Liver (tissue), 9 donors: ENCODE results near the gene OXCT1. TPM values are rescaled to one million over a fixed set of nuclear protein-coding genes. Genes with fewer than 3 reads are reported as not detected.

ENCODE experiments used
- DNase-seq: peaks from one replicate; pipeline ENCODE4 v3.0.0-alpha.2; 2017; ENCODE audit warnings: low spot score
- H3K27ac ChIP-seq, 2 donors: one replicate each; pipeline ENCODE4 v1.7.0; 2013; ENCODE audit warnings: inconsistent platforms in 2 of 2, low read length in 2 of 2, control low read depth in 1 of 2, low read depth in 1 of 2, mild to moderate bottlenecking in 1 of 2
- H3K27me3 ChIP-seq, 4 donors: one replicate each; pipeline versions ENCODE4 v1.6.1 to v1.7.0; 2013; ENCODE audit warnings: low read length in 3 of 4, inconsistent platforms in 1 of 4, mild to moderate bottlenecking in 1 of 4, moderate library complexity in 1 of 4; ENCODE audit not compliant: control insufficient read depth in 4 of 4, insufficient read depth in 4 of 4
- H3K36me3 ChIP-seq, 4 donors: one replicate each; pipeline versions ENCODE4 v1.6.1 to v1.7.0; 2013; ENCODE audit warnings: low read length in 3 of 4, mild to moderate bottlenecking in 3 of 4, low read depth in 1 of 4, moderate library complexity in 1 of 4; ENCODE audit not compliant: control insufficient read depth in 4 of 4, insufficient read depth in 3 of 4
- H3K4me1 ChIP-seq, 4 donors: one replicate each; pipeline versions ENCODE4 v1.6.1 to v1.7.0; 2013; ENCODE audit warnings: low read length in 3 of 4, mild to moderate bottlenecking in 3 of 4, moderate library complexity in 1 of 4; ENCODE audit not compliant: control insufficient read depth in 4 of 4, insufficient read depth in 4 of 4
- H3K4me3 ChIP-seq, 3 donors: one replicate each; pipeline versions ENCODE4 v1.6.1 to v1.7.0; 2013; ENCODE audit warnings: low read length in 3 of 3, control low read depth in 1 of 3, low read depth in 1 of 3, mild to moderate bottlenecking in 1 of 3
- H3K9ac ChIP-seq, 2 donors: one replicate each; pipeline ENCODE4 v1.7.0; 2013; ENCODE audit warnings: low read length in 2 of 2, mild to moderate bottlenecking in 2 of 2, moderate library complexity in 2 of 2, control low read depth in 1 of 2, low read depth in 1 of 2
- H3K9me3 ChIP-seq, 4 donors: one replicate each; pipeline versions ENCODE4 v1.6.1 to v1.7.0; 2013; ENCODE audit warnings: low read length in 3 of 4; ENCODE audit not compliant: control insufficient read depth in 4 of 4
- EGR1 ChIP-seq, 2 donors: IDR thresholded peaks; 2 replicates each; pipeline ENCODE4 v1.6.1; 2016 to 2018; ENCODE audit warnings: antibody characterized with exemption in 2 of 2, low read depth in 2 of 2
- FOXA1 ChIP-seq: IDR thresholded peaks from 2 replicates; pipeline ENCODE4 v1.6.1; 2016; ENCODE audit warnings: antibody characterized with exemption
- FOXA2 ChIP-seq: IDR thresholded peaks from 2 replicates; pipeline ENCODE4 v1.6.1; 2016; ENCODE audit warnings: antibody characterized with exemption
- GABPA ChIP-seq, 2 donors: IDR thresholded peaks in 1 of 2; conservative IDR thresholded peaks in 1 of 2; 2 replicates each; pipeline ENCODE4 v1.6.1; 2016; ENCODE audit warnings: antibody characterized with exemption in 2 of 2, mild to moderate bottlenecking in 1 of 2, moderate library complexity in 1 of 2
- HNF4A ChIP-seq, 2 donors: conservative IDR thresholded peaks; 2 replicates each; pipeline ENCODE4 v1.6.1; 2016; ENCODE audit warnings: antibody characterized with exemption in 2 of 2, mild to moderate bottlenecking in 2 of 2
- HNF4G ChIP-seq: IDR thresholded peaks from 2 replicates; pipeline ENCODE4 v1.6.1; 2016; ENCODE audit warnings: antibody characterized with exemption
- JUND ChIP-seq, 2 donors: IDR thresholded peaks; 2 replicates each; pipeline ENCODE4 v1.6.1; 2016; ENCODE audit warnings: antibody characterized with exemption in 2 of 2
- NR2F2 ChIP-seq: IDR thresholded peaks from 2 replicates; pipeline ENCODE4 v1.6.1; 2016; ENCODE audit warnings: antibody characterized with exemption
- RAD21 ChIP-seq, 2 donors: IDR thresholded peaks; 2 replicates each; pipeline ENCODE4 v1.6.1; 2016; ENCODE audit warnings: antibody characterized with exemption in 2 of 2, mild to moderate bottlenecking in 2 of 2
- SP1 ChIP-seq: IDR thresholded peaks from 2 replicates; pipeline ENCODE4 v1.6.1; 2018; ENCODE audit warnings: antibody characterized with exemption, mild to moderate bottlenecking
- YY1 ChIP-seq: IDR thresholded peaks from 2 replicates; pipeline ENCODE4 v1.6.1; 2016; ENCODE audit warnings: antibody characterized with exemption, mild to moderate bottlenecking
- WGBS: extraction: QIAGEN DNeasy Blood & Tissue Kit; methylation state at CpG from one replicate; pipeline ENCODE4 v1.1.7; 2013; 5-methylcytosine and 5-hydroxymethylcytosine counted together
- polyA plus RNA-seq, 2 donors: library from polyadenylated mRNA; stranded (reverse) in 1 of 2; unstranded in 1 of 2; fragments of 200-250 nt in 1 of 2; fragments of >200 nt in 1 of 2; fragmentation: Nextera tagmentation in 1 of 2; extraction: Ambion mirVana in 1 of 2; gene quantifications; one replicate each; pipeline versions ENCODE4 v1.2.1 to v1.2.3, GENCODE V29; 2013 to 2015
- total RNA-seq, 2 donors: library from RNA; depleted of rRNA; stranded (reverse); fragments of >200 nt; gene quantifications; one replicate each; pipeline ENCODE4 v1.2.3, GENCODE V29; 2014
- TF ChIP-seq, protein P1 (sequence below): IDR thresholded peaks from 2 replicates; pipeline ENCODE4 v1.6.1; 2016; ENCODE audit warnings: antibody characterized with exemption
- TF ChIP-seq, protein P2 (sequence below): fragments of 150-350 bp; IDR thresholded peaks from 2 replicates; pipeline ENCODE4 v1.5.1; 2017; ENCODE audit warnings: improper control_type of control experiment, low read depth, low read length; ENCODE audit not compliant: missing input control
- TF ChIP-seq, protein P3 (sequence below): IDR thresholded peaks from 2 replicates; pipeline ENCODE4 v1.6.1; 2016; ENCODE audit warnings: antibody characterized with exemption
- TF ChIP-seq, protein P4 (sequence below): IDR thresholded peaks from 2 replicates; pipeline ENCODE4 v1.6.1; 2016; ENCODE audit warnings: antibody characterized with exemption
- TF ChIP-seq, protein P5 (sequence below): IDR thresholded peaks from 2 replicates; pipeline ENCODE4 v1.6.1; 2016; ENCODE audit warnings: antibody characterized with exemption, mild to moderate bottlenecking
- donor health status: healthy.
- donor health status: healthy.
- donor health status: healthy.
- donor health status: healthy.
- donor health status: healthy.

Gene OXCT1
- total and polyA plus RNA-seq, 4 donors, result 0.72 to 10.7 (median 1.1) TPM

DNA sequence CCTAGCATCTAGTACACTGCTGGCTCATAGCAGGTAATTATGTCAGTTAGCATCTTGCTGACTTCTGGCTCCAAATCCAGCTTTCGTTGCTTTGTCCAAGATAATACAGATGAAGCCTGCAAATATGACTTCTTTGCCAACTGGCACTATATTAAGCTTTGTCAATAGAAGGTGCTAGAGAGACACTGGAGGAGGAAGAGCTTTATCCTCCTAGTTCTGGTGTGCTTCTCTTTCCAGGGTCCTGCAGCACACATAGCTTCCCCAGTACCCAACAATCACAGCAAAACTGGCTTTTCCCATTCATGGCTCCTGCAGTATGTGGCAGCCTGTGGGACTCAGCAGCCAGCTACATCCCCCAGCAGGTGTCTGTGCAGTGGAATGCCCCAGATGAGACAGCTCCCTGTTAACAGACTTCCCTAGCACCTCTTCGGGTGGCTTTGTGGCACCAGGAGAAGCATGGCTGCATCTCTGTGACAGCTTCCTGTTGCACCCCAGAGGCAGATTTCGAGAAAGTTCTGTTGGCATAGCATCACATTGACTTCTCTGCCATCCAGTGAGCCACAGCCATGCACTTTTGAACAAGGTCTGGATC is 147.8 kb downstream of the OXCT1 start (continued):
- TF ChIP-seq HNF4A (conservative IDR thresholded peaks at IDR 0.05), result no peak
- no peak for TF ChIP-seq FOXA2
- TF ChIP-seq EGR1 (IDR thresholded peaks at IDR 0.05; ENCODE audit: low read depth in 2 of 2), result no peak
- TF ChIP-seq FOXA1, result no peak
- TF ChIP-seq, protein P1, sequence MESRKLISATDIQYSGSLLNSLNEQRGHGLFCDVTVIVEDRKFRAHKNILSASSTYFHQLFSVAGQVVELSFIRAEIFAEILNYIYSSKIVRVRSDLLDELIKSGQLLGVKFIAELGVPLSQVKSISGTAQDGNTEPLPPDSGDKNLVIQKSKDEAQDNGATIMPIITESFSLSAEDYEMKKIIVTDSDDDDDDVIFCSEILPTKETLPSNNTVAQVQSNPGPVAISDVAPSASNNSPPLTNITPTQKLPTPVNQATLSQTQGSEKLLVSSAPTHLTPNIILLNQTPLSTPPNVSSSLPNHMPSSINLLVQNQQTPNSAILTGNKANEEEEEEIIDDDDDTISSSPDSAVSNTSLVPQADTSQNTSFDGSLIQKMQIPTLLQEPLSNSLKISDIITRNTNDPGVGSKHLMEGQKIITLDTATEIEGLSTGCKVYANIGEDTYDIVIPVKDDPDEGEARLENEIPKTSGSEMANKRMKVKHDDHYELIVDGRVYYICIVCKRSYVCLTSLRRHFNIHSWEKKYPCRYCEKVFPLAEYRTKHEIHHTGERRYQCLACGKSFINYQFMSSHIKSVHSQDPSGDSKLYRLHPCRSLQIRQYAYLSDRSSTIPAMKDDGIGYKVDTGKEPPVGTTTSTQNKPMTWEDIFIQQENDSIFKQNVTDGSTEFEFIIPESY, result no peak
- no peak for TF ChIP-seq SP1
- no peak for TF ChIP-seq HNF4G

DNA sequence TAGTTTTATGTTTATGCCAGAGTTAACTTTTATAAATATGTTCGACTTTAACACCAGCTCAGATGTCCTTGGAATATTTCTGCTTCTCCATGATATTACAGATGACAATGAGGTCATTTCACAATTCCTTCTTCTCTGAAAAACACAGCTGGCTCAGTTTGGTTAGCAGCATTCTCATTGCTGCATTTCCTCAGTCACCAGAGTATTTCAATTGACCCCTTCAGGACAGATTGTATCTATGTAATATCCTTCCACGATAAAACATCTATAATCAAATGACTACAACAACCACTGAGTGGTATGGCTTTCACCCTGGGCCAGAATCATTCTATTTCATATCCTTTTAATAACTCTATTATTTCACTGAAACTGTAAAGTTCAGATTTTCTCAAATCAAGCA is 148.7 kb downstream of the OXCT1 start:
- Histone ChIP-seq H3K4me1 (no peaks in the 10 kb centered on the region), H3K9ac (no peak overlapping the region), H3K9me3 (peaks cover 0 to 3% (median 0%) of the 10 kb centered on the region in 4 donors), H3K4me3 (no peak overlapping the region), H3K36me3 (no peaks in the 10 kb centered on the region), H3K27me3 (no peaks in the 10 kb centered on the region), H3K27ac (no peak overlapping the region)
- no peak for DNase-seq
- no peak for TF ChIP-seq GABPA (IDR thresholded peaks at IDR 0.05 in 1 of 2, conservative IDR thresholded peaks at IDR 0.05 in 1 of 2)
- TF ChIP-seq, protein P2, sequence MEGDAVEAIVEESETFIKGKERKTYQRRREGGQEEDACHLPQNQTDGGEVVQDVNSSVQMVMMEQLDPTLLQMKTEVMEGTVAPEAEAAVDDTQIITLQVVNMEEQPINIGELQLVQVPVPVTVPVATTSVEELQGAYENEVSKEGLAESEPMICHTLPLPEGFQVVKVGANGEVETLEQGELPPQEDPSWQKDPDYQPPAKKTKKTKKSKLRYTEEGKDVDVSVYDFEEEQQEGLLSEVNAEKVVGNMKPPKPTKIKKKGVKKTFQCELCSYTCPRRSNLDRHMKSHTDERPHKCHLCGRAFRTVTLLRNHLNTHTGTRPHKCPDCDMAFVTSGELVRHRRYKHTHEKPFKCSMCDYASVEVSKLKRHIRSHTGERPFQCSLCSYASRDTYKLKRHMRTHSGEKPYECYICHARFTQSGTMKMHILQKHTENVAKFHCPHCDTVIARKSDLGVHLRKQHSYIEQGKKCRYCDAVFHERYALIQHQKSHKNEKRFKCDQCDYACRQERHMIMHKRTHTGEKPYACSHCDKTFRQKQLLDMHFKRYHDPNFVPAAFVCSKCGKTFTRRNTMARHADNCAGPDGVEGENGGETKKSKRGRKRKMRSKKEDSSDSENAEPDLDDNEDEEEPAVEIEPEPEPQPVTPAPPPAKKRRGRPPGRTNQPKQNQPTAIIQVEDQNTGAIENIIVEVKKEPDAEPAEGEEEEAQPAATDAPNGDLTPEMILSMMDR, result no peak
- TF ChIP-seq RAD21 (IDR thresholded peaks at IDR 0.05), result no peak
- TF ChIP-seq FOXA1, result no peak
- TF ChIP-seq, protein P3, sequence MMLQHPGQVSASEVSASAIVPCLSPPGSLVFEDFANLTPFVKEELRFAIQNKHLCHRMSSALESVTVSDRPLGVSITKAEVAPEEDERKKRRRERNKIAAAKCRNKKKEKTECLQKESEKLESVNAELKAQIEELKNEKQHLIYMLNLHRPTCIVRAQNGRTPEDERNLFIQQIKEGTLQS, result no peak
- no peak for TF ChIP-seq EGR1 (IDR thresholded peaks at IDR 0.05; ENCODE audit: low read depth in 2 of 2)
- TF ChIP-seq NR2F2, result no peak
- 70% methylated on average over 2 of the region's 2 CpGs for WGBS

DNA sequence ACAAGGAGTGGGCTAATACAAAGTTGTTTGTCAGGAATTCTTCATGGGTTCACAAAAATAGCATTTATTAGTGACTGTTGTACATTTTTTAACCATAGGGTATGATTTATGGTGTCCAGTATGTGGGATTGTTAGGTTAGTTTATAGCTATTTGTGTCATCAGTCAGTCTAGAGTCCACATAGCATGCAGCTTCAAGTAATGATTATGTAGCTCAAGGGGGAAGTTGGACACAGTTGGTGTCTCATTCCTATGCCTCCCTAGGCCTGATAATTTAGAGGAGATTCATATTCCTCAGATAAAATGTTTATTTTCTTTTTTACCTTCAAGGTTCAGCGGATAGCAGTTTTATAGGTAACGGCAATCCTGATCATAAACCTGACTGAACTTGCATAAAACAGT is 153.8 kb downstream of the OXCT1 start:
- 94% methylated on average over 2 of the region's 2 CpGs for WGBS
- no peak for DNase-seq
- H3K9ac ChIP-seq, result no peak overlapping the region
- H3K4me1 ChIP-seq, result no peaks in the 10 kb centered on the region
- no peaks in the 10 kb centered on the region for H3K27me3 ChIP-seq
- no peak overlapping the region for H3K27ac ChIP-seq
- no peak overlapping the region for H3K4me3 ChIP-seq
- H3K9me3 ChIP-seq, result peaks cover 0 to 3% (median 1%) of the 10 kb centered on the region in 4 donors
- H3K36me3 ChIP-seq, result no peaks in the 10 kb centered on the region
- no peak for TF ChIP-seq EGR1 (IDR thresholded peaks at IDR 0.05; ENCODE audit: low read depth in 2 of 2)
- TF ChIP-seq JUND (IDR thresholded peaks at IDR 0.05), result no peak
- no peak for TF ChIP-seq SP1
- TF ChIP-seq GABPA (IDR thresholded peaks at IDR 0.05 in 1 of 2, conservative IDR thresholded peaks at IDR 0.05 in 1 of 2), result no peak
- TF ChIP-seq, protein P4, sequence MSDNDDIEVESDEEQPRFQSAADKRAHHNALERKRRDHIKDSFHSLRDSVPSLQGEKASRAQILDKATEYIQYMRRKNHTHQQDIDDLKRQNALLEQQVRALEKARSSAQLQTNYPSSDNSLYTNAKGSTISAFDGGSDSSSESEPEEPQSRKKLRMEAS, result no peak
- TF ChIP-seq HNF4A (conservative IDR thresholded peaks at IDR 0.05), result no peak
- no peak for TF ChIP-seq YY1
- TF ChIP-seq, protein P2, result no peak
- TF ChIP-seq, protein P1, result no peak
- TF ChIP-seq, protein P5, sequence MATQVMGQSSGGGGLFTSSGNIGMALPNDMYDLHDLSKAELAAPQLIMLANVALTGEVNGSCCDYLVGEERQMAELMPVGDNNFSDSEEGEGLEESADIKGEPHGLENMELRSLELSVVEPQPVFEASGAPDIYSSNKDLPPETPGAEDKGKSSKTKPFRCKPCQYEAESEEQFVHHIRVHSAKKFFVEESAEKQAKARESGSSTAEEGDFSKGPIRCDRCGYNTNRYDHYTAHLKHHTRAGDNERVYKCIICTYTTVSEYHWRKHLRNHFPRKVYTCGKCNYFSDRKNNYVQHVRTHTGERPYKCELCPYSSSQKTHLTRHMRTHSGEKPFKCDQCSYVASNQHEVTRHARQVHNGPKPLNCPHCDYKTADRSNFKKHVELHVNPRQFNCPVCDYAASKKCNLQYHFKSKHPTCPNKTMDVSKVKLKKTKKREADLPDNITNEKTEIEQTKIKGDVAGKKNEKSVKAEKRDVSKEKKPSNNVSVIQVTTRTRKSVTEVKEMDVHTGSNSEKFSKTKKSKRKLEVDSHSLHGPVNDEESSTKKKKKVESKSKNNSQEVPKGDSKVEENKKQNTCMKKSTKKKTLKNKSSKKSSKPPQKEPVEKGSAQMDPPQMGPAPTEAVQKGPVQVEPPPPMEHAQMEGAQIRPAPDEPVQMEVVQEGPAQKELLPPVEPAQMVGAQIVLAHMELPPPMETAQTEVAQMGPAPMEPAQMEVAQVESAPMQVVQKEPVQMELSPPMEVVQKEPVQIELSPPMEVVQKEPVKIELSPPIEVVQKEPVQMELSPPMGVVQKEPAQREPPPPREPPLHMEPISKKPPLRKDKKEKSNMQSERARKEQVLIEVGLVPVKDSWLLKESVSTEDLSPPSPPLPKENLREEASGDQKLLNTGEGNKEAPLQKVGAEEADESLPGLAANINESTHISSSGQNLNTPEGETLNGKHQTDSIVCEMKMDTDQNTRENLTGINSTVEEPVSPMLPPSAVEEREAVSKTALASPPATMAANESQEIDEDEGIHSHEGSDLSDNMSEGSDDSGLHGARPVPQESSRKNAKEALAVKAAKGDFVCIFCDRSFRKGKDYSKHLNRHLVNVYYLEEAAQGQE, result no peak
- TF ChIP-seq, protein P3, result no peak
- TF ChIP-seq NR2F2, result no peak
